GM18526 (cell line): ENCODE data around the gene SH3PXD2A.

Experiments used
- POLR2A ChIP-seq: IDR thresholded peaks from 3 replicates; pipeline ENCODE4 v1.6.1; 2011; ENCODE audit not compliant: insufficient read length; ENCODE audit errors: extremely low read depth

The SH3PXD2A gene

DNA sequence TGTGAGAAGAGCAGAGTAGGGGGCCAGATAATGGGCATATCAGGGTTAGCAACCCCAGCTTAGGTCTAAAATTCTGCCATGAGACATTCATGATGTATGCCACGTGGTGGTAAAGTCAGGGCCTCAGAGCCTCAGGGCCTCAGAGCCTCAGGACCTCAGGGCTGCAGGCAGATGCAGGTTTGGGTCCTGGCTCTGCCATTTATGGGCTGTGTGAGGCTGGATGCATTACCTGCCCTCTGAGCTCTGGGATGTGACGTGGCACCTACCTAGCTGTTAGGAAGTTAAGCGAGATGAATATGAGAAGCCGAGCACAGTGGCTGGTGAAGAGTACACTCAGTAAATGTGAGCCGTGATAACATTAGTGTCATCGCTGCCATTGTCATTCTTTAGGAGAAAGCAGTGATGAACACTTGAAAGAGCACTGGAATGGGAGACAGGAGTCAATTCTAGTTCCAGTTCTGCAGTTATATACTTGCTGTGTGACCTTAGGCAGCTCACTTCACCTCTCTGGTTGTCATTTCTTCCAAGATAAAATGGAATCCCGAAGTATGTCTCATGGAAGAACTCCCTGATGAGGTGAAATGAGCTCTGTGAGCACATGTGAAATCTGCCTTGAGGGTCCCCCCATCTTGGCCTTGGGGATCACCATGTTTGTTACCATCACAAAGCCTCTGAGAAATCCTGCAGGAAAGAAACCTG is 127.2 kb downstream of the SH3PXD2A start:
- TF ChIP-seq POLR2A = no peak

DNA sequence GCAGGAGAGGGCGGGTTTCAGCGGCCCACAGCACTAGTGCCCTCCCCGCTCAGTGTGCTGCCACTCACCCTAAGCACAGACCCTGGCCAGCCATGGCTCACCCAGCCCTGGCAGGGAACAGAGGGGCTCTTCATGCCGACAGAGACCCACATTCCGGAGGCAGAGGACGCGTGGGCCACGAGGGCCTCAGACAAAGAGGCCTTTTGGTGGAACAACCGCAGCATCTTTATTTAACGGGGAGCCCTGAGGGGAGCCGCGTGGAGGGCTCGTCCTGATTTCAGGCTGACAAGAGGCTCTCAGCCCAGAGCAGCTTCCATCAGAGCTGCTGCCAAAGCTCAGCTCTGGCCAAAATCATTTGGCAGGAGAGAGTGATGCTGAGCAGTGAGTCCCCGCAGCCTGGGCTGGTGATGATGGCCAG is 127.8 kb downstream of the SH3PXD2A start:
- TF ChIP-seq POLR2A = no peak

DNA sequence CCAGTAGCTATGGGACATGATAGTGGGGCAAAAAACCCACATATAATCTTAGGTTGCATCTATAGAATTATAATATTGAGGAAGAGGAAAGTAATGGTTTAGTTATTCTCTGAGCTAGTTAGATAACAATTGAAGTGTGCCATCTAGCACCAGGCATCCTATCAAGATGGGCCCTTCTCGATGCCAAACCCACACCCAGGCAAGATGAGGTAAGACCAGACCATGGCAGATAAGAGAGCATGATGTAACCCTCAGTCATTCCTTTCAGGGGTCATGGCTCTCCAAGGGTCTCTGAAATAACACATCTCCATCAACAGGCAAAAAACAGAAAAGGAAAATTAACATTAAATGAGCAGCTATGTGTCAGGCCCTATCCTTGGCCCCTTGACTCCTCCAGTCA is 128.7 kb downstream of the SH3PXD2A start:
- TF ChIP-seq POLR2A = no peak

DNA sequence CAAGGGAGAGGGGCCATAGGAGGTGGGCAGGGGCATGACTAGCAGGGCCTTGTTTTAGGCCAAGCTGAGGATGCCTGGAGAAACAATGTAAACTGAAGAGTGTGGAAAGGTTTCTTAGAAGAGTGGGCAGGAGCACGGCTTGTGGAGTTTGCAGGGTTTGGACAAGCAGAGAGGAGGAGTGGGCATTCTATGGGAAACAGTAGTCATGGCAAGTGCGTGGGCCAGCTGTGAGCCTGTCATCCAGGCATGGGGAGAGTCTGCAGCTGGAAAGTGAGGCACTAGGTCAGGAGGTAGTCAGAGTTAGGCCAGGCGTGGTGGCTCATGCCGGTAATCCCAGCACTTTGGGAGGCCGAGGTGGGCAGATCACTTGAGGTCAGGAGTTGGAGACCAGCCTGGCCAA is 130.1 kb downstream of the SH3PXD2A start:
- no peak for TF ChIP-seq POLR2A

DNA sequence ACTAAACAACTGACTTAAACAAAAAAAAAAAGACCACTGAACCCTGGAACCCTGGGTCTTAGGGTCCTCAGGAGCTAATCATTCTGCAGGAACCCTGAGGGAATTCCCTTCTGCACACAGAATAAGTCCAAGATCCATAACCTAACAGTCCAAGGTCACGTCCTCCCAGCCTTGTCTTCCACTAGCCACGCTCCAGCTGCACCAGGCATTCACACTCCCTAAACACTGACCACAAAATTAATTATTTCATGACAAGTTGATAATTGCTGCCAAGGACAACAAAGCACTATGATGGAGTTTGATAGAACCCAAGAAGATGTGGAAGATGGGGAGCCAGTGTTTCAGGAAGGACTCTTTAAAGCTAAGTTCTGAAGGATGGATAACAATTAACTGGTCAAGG is 130.6 kb downstream of the SH3PXD2A start:
- TF ChIP-seq POLR2A = no peak

DNA sequence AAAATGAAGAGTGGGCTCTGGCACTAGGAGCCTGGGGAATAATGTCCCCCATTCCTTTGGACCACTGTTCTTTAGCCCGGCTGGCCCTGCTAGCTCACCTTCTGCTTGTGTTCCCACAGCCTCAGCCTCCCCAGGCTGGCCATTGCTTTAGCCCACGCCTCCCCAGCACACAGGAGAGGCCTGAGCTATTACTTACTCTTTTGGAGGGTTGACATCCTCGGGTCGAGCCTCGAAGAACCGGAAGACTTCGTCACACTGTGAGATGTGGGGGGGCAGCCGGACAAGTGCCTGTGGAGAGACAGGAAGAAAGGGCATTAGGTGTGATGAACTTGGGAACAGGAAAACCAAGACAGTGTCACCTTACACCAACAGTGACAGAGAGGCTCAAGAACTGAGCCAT is 131.3 kb downstream of the SH3PXD2A start:
- TF ChIP-seq POLR2A = no peak

DNA sequence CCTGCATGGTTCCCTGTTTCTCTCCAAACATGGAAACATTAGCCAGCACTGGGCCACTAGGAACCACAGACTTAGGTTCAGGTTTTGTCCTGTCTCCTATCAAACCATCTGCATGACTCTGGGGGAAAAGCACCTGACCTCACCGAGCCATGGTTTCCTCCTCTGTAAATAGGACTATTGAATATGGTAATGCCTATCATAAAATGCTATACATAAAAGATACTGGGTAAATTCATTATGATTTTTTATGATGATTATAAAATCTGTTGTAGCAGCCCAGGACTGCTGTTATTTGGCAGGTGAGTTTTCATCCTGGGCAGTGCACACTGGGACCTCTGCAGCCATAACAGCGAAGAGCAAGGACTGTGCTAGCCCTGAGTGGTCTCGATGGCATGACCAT is 131.8 kb downstream of the SH3PXD2A start:
- no peak for TF ChIP-seq POLR2A

DNA sequence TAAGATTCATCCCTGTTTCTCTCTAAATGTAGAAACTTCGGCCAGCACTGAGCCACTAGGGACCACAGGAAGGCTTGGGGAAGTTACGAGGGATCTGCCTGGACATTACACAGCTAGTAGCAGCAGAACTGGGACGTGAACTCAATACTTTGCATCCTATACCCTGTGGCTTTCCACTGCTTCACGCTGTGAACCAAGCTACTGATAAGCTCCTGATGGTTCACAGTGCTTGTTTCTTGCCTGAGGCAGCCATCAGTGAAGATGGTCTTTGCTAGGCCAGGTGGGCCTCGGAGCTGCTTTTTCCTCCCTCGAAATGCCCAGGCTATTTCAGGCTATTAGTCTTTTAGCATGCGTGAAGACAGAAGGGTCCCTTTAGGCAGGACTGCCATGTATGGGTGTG is 132.7 kb downstream of the SH3PXD2A start:
- no peak for TF ChIP-seq POLR2A

DNA sequence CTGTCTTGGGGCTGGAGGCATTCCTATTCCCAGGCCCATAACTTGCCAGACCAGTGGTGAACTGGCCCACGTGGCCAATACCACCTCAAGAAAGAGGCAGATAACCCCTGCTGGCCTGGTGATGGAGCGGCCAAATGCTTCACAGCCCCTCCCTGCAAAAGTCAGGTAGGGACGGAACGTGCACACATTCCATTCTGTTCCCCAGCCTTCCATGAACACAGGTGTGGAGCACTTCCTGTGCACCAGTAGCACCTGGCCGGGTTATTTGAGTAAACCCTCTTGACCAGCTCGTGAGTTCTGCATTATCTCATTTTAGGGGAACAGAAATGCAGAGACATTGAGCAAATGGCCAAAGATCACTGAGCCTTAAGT is 134.4 kb downstream of the SH3PXD2A start:
- TF ChIP-seq POLR2A = no peak

DNA sequence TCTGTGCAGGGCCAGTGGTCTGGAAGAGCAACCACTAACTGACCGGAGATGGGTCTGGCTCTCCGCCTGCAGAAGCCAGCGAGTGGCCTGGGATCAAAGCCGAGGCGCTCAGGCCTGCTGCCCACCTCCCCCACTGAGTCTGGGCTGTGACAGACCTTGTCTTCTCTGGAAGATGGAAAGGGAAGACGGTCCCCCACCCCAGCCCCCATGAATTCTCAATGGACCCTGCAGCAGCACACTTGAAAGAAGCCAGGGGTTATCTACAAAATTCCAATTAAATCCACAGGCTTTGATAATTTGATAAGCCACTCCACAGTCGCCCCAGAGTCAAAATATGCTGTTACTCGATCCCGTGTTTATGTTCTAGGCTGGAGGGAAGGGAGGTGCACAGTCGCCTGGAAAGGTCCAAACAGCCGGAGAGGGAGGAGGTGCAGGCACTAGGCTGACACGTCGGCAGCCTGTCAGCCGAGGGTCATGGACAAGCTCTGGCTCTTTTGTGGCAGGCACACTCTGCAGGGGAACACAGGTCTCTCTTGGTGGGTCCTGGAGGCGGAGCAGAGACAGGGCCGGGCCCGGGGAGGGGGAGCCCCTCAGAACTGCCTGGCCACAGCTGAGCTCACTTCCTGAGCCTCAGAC is 134.9 kb downstream of the SH3PXD2A start:
- no peak for TF ChIP-seq POLR2A

DNA sequence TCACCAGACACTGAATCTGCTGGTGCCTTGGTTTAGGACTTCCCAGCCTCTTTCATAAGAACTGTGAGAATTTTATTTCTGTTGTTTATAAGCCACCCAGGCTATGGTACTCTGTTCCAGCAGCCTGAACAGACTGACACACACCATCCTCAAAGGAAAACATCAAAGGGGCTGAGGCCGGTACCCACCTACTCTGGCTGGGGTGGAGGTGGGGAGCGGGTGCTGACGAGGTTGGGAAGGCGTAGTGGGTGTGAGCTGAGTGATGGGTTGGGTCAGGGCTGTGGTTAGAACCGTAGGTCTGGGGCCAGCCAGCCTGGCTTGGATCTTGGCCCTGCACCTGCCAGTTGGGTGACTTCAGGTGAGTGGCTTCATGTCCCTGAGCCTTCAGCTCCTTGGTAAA is 136.3 kb downstream of the SH3PXD2A start:
- TF ChIP-seq POLR2A = no peak

DNA sequence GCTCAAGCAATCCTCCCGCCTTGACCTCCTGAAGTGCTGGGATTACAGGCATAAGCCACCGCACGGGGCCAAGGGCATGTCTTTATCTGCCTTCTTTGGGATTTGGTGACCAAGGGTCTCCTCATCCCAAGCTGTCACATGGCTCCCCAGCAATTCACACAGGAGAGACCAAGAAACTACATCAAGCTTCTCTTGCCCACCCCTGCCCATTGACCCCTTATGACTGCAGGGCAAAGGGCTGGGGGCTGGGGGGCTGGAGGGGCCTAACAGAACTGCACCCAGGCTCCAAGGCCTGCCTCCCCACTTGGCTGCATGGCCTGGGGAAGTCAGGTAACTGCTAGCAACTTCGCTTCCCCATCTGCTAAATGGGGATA is 137.1 kb downstream of the SH3PXD2A start:
- no peak for TF ChIP-seq POLR2A

DNA sequence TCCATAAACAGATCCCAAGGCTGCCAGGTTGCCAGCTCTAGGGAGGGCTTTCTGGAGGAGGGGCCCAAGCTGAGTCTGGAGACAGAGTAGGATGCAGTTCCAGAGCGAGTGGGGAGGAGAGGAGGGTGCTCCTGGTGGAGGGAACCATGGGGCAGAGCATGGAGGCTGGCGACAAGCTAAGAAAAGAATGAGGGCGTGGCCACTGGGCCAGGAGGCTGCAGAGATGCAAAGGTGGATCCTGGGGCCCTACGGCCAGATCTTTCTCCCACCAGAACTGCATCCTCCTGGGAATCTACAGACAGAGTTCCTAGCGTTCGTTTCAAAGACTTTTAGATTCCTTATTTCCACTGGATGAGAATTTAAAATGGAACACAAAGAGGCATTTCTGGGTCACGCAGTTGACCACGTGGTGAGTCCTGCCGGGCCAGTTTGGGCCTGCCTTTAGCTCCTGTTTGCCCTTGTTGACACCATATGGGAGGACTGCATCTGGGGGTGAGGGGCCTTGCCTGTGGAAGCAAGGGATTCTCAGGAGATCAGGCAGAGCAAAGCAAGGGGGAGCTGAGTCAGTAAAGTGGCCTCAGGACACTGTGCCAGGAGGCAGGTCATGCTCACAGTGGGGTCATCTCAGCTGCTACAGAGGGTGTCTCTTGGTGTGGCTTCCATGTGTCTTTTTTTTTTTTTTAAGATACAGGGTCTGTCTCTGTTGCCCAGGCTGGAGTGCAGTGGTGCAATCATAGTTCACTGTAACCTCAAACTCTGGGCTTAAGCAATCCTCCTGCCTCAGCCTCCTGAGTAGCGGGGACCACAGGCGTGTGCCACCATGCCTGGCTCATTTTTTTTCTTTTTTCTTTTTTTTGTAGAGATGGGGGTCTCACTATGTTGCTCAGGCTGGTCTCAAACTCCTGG is 137.8 kb downstream of the SH3PXD2A start:
- TF ChIP-seq POLR2A = no peak

DNA sequence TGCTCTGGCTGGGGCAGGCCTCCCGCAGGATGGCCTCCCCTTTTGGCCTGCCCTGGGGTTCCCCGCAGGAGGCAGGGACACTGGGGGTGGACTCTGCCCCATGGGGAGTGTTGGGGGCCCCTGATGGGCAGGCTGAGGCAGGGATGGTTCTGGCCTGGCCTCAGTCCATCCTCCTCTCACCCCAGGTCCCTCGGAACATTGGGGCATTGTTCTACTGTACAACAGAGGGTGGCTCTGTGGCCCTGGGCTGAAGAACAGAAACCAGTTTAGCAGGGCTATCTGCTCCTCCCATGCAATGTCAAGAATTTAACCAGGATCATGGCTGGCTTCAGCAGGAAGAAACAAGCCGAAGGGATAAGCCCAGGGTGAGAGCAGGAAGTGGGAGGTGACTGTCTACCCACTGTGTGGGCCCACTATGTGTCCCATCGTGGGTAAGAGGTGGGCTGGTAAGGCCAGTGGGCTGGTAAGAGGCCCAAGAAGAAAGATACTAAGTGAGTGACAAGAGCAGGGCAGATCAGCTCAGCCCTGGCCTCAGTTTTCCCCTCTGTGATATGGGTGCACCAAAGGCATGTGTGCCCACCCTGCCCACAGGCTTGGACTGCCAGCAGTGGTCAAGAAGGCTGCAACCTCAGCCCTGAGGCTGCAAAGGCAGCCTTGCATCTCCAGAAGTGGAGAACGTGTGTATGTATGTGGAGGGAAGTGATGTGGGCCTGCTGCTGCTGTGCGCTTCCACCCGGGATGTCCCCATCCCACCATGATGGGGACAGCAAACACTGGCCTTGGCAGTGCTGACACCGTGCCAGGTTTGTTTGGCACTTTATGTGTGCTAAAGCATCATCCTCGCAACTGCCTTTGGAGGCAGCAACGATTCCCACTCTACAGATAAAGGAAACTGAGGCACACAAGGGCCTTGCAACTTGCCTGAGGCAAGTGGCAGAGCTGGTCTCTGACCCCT is 138.9 kb downstream of the SH3PXD2A start:
- no peak for TF ChIP-seq POLR2A

DNA sequence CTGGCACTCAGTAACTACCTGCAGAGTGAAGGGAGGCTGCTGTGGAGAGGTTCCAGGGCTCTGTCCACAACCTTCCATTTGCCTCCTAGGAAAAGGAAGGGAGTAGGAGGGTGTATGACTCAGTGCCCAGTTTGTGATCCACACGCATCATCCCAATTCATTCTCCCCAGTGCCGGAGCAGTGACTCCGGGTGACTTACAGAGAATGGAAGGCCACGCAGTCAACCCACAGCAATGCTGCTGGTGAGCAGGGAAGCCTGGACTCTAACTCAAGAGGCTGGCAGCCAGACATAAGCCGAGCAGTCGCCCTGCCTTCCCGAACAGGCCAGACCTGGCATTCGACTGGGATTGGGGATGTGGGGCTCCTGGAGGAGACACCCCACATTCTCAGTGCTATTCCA is 139.9 kb downstream of the SH3PXD2A start:
- TF ChIP-seq POLR2A = no peak
